Dermis blood vessel endothelial cell (primary cell): ENCODE results near the gene RAB3D. TPM values are rescaled to one million over a fixed set of nuclear protein-coding genes. Genes with fewer than 3 reads are reported as not detected.

ENCODE experiments used
- DNase-seq: peaks from one replicate; pipeline ENCODE4 v3.0.0; 2010
- total RNA-seq: library from RNA; depleted of rRNA; stranded (reverse); fragments of >200 nt; gene quantifications from 2 replicates; pipeline ENCODE4 v1.2.3, GENCODE V29; 2014

RAB3D gene
- total RNA-seq, 1 donor from 2014 or later: 55.6 TPM

- DNase-seq: no peak
Measured at GRCh38 chr19:11295180-11295579, 44.3 kb downstream of the RAB3D start.

GRCh38 chr19:11293433-11294389, 45.7 kb downstream of the RAB3D start:
- DNase-seq: peak; percentile 96

- DNase-seq: no peak
Measured at GRCh38 chr19:11291991-11292390, 47.5 kb downstream of the RAB3D start.

GRCh38 chr19:11291415-11291814, 48.0 kb downstream of the RAB3D start:
- DNase-seq: no peak

- no peak for DNase-seq
Measured at GRCh38 chr19:11290256-11290655, 49.2 kb downstream of the RAB3D start.

GRCh38 chr19:11288349-11288748, 51.1 kb downstream of the RAB3D start:
- DNase-seq: peak; percentile 70

GRCh38 chr19:11286312-11286974, 53.0 kb downstream of the RAB3D start:
- DNase-seq: peak; percentile 77

- no peak for DNase-seq
Measured at GRCh38 chr19:11284515-11284914, 54.9 kb downstream of the RAB3D start.

GRCh38 chr19:11281356-11282049, 58.0 kb downstream of the RAB3D start:
- DNase-seq: no peak

GRCh38 chr19:11279505-11280236, 59.8 kb downstream of the RAB3D start:
- peak; percentile 50 for DNase-seq

GRCh38 chr19:11278670-11279069, 60.8 kb downstream of the RAB3D start:
- DNase-seq: no peak

GRCh38 chr19:11274533-11275086, 64.8 kb downstream of the RAB3D start:
- no peak for DNase-seq

- no peak for DNase-seq
Measured at GRCh38 chr19:11273989-11274388, 65.5 kb downstream of the RAB3D start.

- no peak for DNase-seq
Measured at GRCh38 chr19:11273296-11273695, 66.2 kb downstream of the RAB3D start.

Other genes starting within 250 kb of the RAB3D start
- 23.1 and 88.9 TPM in 2 replicates for gene SPC24, start 183.9 kb downstream of the RAB3D start, total RNA-seq
- 102 and 108 TPM in 2 replicates for gene KANK2, start 142.1 kb downstream of the RAB3D start, total RNA-seq
- gene ANGPTL8, start 100.0 kb downstream of the RAB3D start, total RNA-seq: not detected in 2 replicates
- 95.3 and 184 TPM in 2 replicates for gene DOCK6, start 77.1 kb downstream of the RAB3D start, total RNA-seq
- gene TSPAN16, start 43.5 kb downstream of the RAB3D start, total RNA-seq: not detected in 2 replicates
- gene TMEM205, start 6.6 kb upstream of the RAB3D start, total RNA-seq: 105 and 267 TPM in 2 replicates
- 7.8 and 10.4 TPM in 2 replicates for gene CCDC159, start 6.9 kb upstream of the RAB3D start, total RNA-seq
- gene PLPPR2, start 15.8 kb upstream of the RAB3D start, total RNA-seq: 8.7 and 14.1 TPM in 2 replicates
- 0.79 and 0.85 TPM in 2 replicates for gene SWSAP1, start 35.0 kb upstream of the RAB3D start, total RNA-seq
- 6.0 and 8.2 TPM in 2 replicates for gene EPOR, start 44.7 kb upstream of the RAB3D start, total RNA-seq
- 2.1 and 4.3 TPM in 2 replicates for gene RGL3, start 79.7 kb upstream of the RAB3D start, total RNA-seq
- gene ODAD3, start 95.5 kb upstream of the RAB3D start, total RNA-seq: 0.05 TPM in 1 of 2 replicates, not detected in the other
- gene PRKCSH, start 96.0 kb upstream of the RAB3D start, total RNA-seq: 117 and 310 TPM in 2 replicates
- not detected in 2 replicates for gene ELAVL3, start 141.4 kb upstream of the RAB3D start, total RNA-seq
- 5.1 and 12.4 TPM in 2 replicates for gene ZNF653, start 166.2 kb upstream of the RAB3D start, total RNA-seq
- 36.8 and 37.6 TPM in 2 replicates for gene ECSIT, start 189.5 kb upstream of the RAB3D start, total RNA-seq
- gene CNN1, start 199.2 kb upstream of the RAB3D start, total RNA-seq: 0.19 and 1.2 TPM in 2 replicates
- gene ELOF1, start 219.6 kb upstream of the RAB3D start, total RNA-seq: 16.9 and 24.5 TPM in 2 replicates
- 0.37 and 8.8 TPM in 2 replicates for gene ACP5, start 238.0 kb upstream of the RAB3D start, total RNA-seq